NCI-H2196 (cell line): ENCODE data around the gene PICK1.
"Not testable (repeated sequence)": the region's sequence is repeated elsewhere in the genome, so short reads cannot be mapped to it uniquely, and the experiment has no call there.

Experiments
- DNase-seq: peaks from one replicate; lab custom pipeline; 2025; ENCODE audit not compliant: unreplicated experiment; lab: John Stamatoyannopoulos, UW

The PICK1 gene

DNA sequence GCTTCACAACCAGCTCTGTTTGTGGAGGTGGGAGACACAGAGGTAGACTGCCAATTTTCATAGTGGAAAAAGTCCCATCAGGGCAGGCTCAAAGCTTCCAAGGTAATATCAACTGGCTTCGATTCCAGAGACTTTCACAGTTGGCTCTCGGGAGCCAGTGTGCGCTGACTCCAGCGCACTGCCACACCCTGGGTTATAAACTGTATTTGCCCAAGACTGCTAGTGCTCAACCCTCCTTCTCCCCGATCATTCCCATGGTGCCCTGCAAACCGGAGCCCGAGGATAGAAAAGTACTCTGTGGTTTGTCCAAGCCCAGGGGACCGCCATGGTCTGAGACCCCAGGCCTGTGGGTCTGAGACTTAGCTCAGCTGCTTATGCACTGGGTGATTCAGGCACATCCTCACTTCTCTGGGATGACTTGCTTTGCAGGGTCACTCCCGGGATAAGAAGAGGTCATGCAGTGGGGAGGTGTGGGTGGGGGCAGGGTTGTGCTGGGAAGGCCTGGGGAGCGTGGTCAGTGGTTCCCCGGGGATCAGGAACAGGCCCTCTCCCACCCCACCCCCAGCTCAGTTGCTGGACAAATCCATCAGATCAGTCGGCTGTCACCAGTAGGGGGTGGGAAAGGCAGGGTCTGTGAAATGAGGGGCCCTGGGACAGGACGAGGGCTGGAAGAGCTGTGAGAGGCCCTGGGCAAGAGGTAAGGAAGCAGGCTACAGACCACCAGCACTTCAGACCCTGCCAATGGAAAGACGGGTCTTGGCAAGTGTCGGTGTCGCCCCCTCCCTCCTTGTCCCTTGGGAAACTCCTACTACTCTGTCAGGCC lies 26.7 kb upstream of the PICK1 start:
- DNase-seq: no peak

DNA sequence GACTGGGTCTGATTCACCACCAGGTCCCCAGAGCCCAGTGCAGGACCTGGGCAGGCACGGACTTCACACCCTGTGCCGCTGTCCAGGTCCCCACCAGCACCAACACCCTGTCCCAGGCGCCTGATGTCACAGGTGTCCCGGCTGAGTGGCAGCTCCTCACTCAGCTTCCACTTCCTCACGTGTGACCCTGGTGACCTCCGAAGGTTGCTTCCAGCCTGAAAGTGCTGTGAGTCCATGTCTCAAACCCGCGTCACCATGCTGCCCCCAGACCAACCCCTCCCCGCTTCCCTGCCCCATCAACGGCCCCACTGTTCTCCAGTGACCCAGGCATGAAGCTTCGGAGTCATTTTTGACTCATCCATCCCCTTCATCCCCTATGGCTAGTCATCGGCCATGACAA lies 25.7 kb upstream of the PICK1 start:
- DNase-seq: no peak

DNA sequence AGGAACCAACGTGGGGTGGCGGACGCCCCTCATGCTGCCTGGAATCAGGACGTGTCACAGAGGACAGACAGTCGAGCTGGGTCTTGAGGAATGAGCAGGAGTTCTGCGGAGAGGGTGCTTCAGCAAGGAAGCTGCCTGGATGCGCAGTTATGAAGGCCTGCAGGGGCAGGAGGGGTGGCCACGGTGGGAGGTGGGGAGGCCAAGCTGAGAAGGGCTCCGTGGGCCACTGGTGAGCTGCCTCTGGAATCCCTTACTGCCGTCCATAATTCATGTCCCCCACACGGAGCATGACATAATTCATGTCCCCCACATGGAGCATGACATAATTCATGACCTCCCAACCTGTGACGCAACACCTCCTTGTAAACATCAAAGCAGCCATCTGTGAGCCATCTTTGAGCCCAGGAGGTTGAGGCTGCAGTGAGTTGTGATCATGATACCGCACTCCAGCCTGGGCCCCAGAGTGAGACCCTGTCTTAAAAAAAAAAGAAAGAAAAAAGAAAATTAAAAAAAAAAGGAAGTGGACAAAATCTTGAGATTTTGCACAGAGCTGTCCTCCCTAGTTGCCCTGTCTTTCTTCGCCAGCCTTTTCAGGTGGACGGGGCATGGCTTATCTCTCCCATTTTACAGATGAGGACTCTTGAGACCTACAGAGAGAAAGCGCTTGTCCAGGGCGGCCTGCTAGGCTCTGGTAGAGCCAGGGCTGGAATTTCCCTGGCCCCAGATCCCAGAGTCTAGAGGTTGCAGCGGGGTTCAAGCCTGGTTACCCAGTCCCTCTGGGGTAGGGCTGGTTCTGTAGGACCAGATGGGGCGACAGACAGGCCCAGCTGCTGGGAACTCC lies 24.3 kb upstream of the PICK1 start:
- no peak for DNase-seq

DNA sequence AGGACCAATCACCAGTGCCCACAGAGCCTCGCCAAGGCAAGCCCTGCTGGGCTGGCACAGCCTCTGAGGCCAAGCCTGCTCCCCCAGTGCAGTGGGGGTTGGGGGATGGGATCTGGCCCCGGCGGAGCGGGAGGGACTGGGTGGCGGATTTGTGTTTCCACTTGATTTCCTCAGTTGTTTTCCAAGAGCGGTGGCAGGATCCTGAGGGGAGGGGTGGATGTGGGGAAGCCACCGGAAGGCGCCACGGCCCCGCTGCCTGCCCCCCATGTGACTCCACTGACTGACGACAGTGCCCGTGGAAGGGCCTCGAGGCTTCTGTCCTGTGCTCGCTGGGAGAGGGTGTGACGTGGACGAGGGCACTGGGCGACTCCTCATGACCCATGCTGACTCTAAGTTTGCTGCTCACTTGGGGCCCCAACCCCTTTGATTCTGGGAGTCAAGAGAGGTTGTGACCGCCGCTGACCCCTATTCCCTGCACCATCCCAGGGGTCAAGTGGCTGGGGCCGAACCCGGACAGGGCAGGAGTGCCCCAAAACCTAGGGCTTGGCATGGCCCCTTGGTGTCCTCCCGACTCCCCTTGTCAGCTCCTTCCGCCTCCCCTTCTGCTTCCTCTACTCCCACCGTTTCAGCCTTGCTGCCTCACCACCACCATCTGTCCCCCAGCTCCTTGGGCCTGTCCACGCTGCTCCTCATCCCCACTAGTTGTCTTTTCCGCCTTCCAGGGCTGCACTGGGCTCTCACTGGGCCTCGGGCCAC lies 23.5 kb upstream of the PICK1 start:
- DNase-seq: no peak

DNA sequence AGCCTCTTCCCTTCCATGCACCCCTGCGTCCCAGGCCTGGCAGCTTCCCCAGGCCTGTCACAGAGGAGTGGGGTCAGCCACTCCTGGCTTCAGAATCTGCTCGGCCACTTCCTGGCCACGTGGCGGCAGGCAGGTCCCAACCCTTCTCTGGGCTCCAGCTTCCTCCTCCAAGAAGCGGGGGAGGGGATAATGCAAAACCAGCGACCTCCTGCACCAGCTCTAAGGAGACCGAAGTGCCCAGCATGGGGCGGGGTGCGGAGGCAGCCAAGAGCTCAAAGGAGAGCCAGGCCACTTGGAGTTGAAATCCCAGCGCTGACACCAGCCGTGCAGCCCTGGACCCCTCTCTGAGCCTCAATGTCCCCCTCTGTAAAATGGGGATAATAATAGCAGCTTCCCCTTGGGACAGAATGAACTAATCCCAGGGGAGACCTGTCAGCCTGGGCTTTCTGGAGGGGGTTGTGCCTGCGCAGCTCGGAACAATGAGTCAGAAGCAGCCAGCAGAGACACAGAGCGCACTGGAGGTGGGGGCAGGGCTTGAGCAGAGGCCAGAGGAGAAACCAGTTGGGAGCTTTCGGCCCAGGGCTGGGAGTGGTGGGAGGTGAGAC lies 22.8 kb upstream of the PICK1 start:
- no peak for DNase-seq

DNA sequence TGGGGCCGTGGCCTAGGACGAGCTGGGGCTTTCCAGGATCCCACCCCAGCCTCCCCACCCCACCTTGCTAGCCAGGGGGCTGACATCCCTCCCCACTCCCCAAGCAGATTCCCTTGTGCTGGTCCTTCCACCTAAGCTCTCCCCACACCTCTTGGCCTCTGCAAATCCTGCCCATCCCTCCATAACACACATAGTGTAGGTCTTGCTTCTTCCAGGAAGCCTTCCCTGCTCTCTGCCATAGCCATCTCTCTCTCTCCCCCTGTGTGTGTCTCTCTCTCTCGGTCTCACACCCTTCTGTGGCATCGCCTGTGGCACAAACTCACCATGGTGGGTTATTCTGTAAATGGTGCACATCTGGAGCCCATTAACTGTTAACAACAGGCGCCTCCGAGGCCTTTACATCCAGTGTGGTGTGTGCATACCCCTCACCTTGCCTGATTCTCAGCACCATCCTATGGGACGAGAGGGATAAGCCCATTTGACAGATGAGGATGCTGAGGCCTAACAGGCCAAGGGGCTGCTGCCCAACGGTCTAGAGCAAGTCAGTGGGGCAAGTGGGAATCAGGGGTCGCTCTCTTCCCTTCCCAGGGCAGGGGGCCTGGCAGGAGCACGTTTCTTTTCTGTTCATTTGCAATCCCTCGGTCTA lies 22.2 kb upstream of the PICK1 start:
- no peak for DNase-seq

DNA sequence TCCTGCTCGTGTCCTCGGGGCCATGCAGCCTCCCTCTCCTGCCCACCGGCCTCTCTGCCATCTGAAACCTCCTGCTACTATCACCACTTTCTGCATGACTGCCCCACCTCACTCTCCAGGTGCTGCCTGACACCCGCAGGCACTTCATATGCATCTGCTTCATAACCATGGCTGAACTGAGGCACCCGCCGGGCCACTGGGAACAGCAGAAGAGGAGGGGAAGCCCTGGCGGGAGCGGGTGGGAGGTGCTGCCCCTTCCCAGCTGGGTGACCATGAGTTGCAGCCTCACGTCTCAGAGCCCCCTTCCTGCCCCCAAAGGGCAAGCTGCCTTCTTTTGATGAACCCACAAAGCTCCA lies 21.7 kb upstream of the PICK1 start:
- no peak for DNase-seq

DNA sequence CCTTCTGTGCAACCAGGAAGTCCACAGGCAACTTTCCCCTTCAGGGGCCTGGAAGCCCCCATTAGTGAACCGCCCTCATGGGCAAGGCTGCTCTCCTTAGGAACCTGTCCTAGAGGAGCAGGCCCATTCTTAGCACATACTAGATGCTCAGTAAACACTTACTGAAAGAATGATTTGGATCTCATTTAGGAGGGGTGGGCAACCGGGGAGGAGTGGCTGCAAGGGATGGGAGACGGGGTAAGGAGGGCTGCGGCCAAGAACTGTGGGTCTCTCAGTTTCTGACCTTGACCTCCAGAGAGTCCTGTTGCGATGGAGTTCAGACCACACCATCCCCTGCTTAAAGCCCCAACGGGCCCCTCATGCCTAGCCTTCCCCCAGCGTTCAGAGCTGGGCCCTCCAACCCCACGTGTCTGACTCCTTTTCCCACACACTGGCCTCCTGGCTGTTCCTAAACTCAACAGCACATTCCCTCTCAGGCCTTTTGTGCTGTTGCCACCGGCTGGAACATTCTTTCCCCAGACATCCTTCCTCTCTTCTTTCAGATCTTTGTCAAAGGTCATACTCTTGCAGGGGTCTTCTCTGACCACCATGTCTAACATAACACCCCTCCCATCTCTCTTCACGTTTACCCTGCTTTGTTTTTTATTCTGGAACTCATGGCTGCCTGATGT lies 20.7 kb upstream of the PICK1 start:
- no peak for DNase-seq

DNA sequence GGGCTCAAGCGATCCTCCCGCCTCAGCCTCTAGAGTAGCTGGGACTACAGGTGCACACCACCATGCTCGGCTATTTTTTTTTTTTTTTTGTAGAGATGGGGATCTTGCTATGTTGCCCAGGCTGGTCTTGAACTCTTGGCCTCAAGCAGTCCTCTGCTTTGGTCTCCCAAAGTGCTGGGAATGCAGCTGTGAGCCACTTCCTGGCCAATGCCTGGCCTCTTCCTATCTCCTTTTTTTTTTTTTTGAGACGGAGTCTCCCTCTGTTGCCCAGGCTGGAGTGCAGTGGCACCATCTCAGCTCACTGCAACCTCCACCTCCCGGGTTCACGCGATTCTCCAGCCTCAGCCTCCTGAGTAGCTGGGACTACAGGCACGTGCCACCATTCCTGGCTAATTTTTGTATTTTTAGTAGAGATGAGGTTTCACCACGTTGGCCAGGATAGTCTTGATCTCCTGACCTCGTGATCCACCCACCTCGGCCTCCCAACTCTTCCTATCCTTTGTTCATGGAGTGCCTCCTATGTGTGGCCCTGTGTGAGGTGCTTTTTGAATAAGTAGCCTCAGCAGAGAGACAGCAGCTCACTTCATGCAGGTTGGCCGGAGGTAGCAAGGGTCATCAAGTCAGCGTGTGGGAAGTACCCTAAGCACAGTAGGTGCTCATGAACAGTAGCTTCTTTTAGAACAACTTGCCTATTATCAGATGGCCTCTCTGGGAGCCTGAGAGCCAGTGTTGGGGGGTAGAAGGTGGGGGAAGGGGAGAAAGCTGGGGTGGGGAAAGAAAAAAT lies 19.6 kb upstream of the PICK1 start:
- not testable (repeated sequence) for DNase-seq

DNA sequence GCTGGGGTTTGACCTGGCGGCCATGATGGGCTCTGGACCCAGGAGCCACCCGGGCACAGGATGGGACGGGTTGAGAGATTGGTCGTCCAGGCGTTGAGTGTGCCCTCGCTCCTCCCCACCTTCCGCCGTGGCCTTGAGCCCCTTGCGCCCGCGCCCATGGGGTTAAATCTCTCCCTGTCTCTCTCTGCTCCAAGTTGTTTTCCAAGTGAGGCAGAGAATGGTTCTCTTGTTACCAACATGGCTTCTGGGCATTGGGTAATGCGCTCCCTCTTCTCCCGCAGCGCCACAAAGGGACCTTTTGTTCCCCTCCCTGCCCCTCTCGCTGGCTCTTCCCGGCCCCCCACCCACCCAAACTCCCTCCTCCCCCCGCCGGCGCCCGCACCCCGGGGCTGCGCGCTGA lies 18.8 kb upstream of the PICK1 start:
- no peak for DNase-seq

DNA sequence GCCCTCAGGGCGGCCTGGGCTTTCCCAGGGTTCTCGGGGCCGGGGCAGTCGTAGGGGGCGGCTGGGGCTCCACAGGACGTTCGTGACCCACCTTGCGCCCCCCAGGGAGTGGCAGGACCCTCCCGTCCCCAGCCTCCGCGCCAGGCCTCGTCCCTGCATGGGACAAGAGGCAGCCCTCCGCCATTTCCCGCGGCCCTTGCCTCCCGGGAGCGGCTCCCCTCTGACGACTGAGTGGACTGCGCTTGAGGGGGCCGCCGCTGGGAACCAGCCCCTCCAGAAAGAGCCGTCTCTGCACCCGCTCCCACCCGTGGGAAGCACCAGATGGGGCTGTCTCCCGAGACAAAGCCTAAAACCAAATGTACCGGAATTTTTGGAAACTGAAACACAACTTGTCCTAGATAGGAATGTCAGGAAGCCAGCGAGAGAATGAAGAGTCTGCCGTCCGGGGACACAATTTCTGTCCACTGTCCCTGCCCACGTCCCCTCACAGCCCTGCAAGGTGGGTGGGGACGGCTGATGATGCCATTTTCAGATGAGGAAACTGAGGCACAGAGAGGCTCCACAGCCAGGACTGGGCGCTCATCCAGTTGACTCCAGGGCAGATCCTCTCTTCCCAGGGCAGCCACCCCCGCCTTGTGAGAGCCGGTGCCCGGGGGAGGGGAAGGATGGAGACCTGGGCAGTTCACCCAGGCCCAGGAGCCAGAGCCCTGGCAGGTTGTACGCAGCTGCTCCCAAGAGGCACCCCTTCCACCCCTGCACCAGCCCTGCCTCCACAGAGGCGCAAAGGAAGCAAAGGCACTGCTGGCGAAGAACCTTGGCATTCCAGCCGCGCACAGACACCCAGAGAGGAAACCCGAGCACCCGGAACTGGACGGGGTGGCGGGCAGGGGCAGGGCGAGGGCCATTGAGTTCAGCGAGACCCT lies 18.1 kb upstream of the PICK1 start:
- DNase-seq: no peak

DNA sequence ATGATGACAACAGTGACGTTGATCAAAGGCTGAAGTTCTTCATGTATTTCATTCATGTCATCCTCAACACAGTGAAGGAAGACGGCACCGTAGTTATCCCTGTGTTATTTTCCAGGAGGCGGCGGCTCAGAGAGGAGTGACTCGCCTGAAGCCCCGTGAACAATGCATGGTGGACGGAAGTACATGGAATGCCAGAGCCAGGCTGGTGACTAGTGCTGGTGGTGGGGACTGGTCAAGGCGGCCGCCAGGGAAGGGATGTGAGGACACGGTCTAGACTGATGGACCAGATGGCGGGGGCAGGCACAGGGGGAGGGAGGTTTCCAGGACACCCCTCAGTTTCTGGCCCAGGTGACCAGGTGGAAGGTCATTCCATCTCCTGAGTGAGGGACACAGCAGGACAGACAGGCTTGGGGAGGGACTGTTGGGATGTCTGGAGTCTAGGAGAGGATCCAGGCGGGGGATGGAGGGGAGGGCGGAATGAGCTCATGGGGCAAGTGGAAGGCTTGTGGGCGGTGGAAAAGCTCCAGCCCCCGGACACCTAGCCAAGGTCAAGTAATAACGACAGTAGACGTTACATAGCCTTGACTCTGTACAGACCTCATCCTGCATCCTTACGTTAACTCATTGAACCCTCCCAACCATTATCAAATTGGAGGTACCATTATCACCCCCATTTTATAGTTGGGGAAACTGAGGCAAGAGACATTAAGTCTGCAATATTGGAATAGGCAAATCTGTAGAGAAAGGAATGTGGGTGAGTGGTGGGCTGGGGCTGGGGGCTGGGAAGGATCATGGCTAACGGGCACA lies 16.0 kb upstream of the PICK1 start:
- DNase-seq: no peak

DNA sequence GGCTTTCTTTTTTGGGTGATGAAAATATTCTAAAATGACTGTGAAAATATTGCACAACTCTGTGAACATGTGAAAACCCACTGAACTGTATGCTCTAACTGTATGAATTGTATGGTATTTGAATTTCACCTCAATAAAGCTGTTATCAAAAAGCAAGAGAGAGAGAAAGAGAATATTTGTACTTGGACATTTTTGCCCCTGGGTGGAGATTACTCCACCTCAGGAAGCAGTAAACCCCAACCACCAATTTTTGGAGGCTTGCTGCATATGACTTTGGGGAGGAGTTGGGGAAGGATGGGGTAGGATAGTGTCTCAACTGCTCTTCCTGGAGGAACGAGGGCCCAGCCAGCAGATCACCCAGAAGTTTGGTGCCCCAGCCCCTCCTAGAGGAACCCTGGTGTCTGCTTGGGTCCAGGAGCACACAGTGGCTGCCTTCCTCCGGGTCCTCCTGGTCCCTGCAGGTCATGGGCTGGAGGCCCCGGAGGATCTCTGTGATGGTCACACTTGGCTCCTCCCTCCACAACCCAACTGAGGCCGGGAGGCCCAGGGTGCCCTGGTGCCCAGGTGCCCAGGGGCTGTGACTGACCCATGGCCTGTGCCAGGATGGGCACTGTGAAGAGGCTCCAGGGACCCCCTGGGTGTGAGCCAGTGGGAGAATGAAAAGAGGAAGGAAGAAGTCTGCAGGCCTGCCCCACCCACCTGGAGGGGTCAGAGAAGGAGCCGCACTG lies 15.3 kb upstream of the PICK1 start:
- no peak for DNase-seq

DNA sequence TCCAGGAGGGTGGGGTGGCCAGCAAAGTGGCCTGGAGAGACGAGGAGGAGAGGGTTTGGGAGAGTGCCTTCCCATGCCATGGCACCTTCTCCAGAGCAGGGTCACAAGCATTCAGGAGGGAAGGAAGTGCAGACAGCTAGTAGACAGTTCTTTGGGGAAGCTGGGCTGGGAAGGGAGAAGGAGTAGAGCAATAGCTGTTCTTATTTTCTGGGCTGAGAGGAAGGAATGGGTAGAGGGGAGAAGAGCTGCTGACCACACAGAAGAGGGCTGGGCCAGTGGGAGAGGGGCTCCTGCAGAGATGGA lies 14.8 kb upstream of the PICK1 start:
- DNase-seq: no peak

DNA sequence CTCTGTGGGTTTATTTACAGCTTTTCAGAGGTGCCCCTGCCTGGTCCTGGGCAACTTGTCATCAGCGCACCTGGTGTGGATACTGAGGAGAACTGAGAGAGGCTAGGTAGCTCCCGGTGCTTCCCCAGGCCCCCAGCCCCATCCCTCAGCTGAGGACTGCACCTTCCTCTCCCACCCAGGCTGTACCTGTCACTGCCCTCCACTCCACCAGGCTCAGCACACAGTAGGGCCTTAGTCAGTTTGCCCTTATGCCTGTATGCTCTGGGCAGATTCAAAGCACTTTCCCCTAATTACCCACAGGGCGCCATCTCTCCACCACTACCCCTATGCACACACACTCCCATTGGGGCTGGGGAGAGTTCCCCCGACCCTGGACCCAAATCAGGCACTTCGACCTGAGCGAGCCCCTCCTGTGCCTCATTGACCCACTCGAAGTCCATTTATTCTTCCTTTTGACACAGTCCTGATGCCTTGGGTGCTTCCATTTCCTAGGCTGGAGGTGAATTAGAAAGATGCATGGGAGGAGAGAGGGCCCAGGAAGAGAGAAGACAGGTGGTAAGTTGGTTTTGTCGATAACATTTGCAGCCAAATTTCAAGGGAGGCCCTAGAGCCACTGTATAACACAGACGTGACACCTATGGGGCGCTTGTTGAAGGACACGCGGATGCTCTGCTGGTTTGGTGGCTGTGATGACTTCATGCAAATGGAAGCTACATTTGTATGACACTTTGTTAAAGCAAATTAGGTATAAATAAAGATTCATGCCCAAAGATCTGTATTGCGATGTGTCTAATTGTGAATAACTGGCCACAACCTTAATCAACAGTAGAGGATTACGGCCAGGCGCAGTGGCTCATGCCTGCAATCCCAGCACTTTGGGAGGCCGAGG lies 13.8 kb upstream of the PICK1 start:
- no peak for DNase-seq

DNA sequence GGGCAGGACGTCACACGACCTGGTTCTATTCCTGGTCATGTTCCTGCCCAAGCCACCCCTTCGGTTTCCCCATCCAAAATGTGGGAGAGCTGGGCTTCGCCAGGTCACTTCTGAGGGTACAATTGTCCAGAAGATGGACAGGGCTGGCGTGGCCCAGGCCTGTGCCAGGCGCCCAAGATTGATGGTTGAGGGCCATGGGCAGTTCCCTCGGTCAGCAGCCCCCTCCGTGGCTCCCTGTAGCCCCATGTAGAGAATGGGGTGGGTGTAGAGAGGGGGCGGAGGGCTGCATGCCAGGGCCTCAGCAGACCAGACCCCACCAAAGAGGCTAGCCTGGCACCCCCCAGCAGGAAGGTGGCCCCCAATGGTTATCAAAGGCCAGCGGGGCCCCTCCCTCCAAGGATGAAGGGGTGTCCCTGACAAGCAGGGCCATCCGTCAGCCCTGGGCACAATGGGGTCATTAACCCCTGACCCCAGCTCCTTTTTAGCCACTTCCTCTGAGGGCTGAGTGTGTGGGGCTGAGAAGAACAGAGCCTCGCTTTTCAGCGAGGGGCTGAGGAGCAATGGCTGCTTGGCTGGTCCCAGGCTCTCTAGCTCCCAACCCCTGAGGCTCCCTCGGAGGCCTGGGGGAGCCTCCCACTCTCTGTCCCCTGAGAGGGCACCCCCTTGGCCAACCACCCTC lies 11.0 kb upstream of the PICK1 start:
- no peak for DNase-seq
